Subcutaneous adipose tissue (tissue), 4 donors: ENCODE results near the gene ZNF714. TPM values are rescaled to one million over a fixed set of nuclear protein-coding genes. Genes with fewer than 3 reads are reported as not detected.

Experiments
- CTCF ChIP-seq: fragments of 450-650 bp; IDR thresholded peaks from one replicate; pipeline ENCODE4 v1.5.1; 2016; ENCODE audit warnings: low read depth, mild to moderate bottlenecking, control low read depth, antibody characterized with exemption, moderate library complexity
- total RNA-seq, 4 donors: library from RNA; depleted of rRNA; stranded (reverse); fragments of >200 nt; gene quantifications; one replicate each; pipeline ENCODE4 v1.1.0, GENCODE V29; 2016

Gene ZNF714
- total RNA-seq = 10 to 100 TPM in 1 of 4 donors, 1 to 10 TPM in 3; 7.1 to 11.5 (median 8.1) TPM

- no peak for TF ChIP-seq CTCF
These were observed at the start of gene ZNF714 for GRCh38 chr19:21082011-21082975. Gene ZNF714, plus strand, starts transcription at chr19:21082203. Its CDS starts 16,066 bp downstream, at chr19:21098269.

GRCh38 chr19:21045028-21045427, 37.0 kb upstream of the ZNF714 start:
- TF ChIP-seq CTCF = no peak

- TF ChIP-seq CTCF = no peak
These were observed 35.5 kb upstream of the ZNF714 start for GRCh38 chr19:21046489-21046888.

- TF ChIP-seq CTCF = no peak
These were observed 34.3 kb upstream of the ZNF714 start for GRCh38 chr19:21047716-21048115.

GRCh38 chr19:21052902-21053301, 29.1 kb upstream of the ZNF714 start:
- TF ChIP-seq CTCF = no peak

- TF ChIP-seq CTCF = no peak
These were observed 16.7 kb upstream of the ZNF714 start for GRCh38 chr19:21065336-21065735.

GRCh38 chr19:21084343-21084742, 2.3 kb downstream of the ZNF714 start:
- TF ChIP-seq CTCF = no peak
